Right lobe of liver (tissue), 4 donors: ENCODE measurements around the gene RGS10.

Experiments used
- POLR2A ChIP-seq: fragments of 450-650 bp; IDR thresholded peaks from one replicate; pipeline ENCODE4 v1.6.1; 2017; ENCODE audit warnings: antibody characterized with exemption, mild to moderate bottlenecking
- TF ChIP-seq, protein P1 (sequence below), 4 donors: fragments of 200-600 bp in 3 of 4; fragments of 450-650 bp in 1 of 4; IDR thresholded peaks; one replicate each; pipeline versions ENCODE4 v1.5.1 to v1.8.0; 2016 to 2022; ENCODE audit warnings: antibody characterized with exemption in 4 of 4, mild to moderate bottlenecking in 2 of 4
- donor health status: DM: no; HTN: no; CAD: no.
- donor health status: DM: no; HTN: no; CAD: no.
- donor health status: DM: no; HTN: yes; CAD: no.

DNA sequence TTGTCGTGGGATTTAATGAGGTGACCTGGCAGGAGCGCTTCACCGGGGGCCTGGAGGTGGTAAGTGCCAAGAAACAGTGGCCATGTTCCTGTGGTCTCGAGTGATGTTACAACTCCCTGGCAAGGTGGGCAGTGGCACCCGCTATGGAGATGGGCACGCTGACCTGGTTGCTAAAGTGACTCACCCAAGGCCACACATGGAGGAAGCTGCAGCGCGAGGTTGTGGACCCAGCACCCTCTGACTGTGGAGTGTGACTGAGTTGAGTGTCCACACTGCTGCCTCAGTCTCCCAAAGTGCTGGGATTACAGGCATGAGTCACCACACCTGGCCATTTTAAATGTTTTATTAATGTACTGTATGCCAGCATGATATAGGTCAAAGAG is 73.2 kb downstream of the RGS10 start:
- no peak for TF ChIP-seq POLR2A
- TF ChIP-seq, protein P1, sequence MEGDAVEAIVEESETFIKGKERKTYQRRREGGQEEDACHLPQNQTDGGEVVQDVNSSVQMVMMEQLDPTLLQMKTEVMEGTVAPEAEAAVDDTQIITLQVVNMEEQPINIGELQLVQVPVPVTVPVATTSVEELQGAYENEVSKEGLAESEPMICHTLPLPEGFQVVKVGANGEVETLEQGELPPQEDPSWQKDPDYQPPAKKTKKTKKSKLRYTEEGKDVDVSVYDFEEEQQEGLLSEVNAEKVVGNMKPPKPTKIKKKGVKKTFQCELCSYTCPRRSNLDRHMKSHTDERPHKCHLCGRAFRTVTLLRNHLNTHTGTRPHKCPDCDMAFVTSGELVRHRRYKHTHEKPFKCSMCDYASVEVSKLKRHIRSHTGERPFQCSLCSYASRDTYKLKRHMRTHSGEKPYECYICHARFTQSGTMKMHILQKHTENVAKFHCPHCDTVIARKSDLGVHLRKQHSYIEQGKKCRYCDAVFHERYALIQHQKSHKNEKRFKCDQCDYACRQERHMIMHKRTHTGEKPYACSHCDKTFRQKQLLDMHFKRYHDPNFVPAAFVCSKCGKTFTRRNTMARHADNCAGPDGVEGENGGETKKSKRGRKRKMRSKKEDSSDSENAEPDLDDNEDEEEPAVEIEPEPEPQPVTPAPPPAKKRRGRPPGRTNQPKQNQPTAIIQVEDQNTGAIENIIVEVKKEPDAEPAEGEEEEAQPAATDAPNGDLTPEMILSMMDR (IDR thresholded peaks at IDR 0.05): no peak
